ENCODE data around the gene PAX5.

The PAX5 gene

GRCh38 chr9:37011530-37011929 lies 22.5 kb downstream of the PAX5 start:
- no peak for DNase-seq

DNA sequence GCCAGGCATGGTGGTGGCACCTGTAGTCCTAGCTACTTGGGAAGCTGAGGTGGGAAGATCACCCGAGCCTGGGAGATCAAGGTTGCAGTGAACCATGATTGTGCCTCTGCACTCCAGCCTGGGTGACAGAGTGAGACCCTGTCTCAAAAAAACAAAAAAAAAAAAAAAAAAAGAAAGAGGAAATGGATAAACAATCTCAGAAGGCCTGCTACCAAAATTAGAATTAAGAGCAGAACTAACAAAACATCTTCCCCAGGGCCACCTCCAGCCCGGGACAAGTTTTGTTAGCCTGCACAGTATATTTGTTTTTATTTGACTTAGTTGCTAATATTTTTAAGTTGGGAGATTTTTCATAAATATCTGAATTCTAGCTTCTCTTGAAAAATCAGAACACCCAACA lies 23.1 kb downstream of the PAX5 start:
- DNase-seq, result no peak

GRCh38 chr9:37010180-37010579 lies 23.9 kb downstream of the PAX5 start:
- no peak for DNase-seq

DNA sequence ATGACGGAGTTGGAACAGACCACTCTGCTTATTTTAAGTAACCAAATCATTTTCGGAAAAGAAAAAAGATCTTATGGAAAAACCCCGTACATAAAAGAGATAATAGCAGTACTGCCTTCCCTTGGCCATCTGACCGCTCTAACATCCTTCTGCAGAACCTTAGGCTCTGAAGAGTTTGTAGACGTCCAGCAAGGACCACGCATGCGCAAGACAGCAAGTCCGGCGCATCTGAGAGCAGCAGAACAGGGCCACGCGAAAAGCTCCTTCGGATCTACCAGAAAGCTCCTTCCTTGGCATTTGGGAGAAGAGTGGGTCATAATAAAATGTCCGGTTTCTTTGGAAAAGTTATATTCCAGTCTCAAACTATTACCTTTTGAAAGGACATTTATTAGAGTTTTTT lies 26.8 kb downstream of the PAX5 start:
- DNase-seq, result no peak

DNA sequence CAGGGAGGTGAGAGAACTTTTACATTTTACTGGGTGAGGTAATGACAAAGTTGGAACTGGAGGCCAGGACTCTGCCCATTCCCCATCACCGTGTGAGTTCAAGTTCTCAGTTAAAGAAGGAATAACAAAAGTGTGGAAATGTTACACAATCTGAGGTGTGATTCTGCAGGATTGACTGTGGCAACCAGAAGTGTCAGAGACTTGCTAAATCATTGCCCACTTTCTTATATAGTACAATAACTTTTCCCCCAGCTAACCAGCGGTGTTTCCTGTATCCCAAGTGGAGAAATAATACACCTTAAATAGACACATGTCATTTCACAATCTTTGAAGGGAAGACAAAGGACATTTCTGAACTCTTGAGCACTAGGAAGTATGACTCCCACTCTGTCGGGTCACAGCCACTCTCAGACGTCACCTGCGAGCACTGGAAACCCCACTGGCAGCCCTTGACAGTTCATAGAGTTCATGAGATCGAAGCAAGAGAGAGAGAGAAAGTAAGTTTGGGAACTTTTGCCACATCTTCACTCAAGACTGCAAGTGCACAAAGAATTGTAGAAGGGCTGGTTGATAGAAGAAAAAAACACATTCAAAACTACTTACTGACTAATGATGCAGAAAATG lies 28.4 kb downstream of the PAX5 start:
- no peak for DNase-seq

DNA sequence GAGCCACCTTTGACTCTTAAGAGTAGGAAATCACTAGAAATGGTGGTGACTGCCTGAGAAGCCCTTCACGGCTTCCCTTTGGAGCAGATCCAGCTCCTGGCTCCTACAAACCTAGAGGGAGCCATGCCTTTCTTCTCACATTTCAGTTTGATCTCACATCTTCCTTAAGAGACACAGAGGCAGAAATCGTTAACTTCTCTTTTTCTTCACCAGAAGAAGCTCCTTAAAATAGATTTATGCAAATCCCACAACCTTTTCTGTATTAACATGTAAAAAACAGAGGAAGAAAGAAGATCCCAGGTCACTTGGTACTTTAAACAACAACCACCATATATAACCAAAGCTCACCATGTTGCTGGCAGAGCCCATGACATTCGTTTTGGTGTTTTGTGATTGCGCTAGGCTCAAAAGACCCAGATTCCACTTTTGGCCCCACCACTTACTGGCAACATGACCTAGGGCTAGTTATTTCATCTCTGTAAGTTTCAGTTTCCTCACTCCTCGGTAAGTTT lies 29.6 kb downstream of the PAX5 start:
- DNase-seq, result no peak

GRCh38 chr9:37002413-37003217 lies 31.5 kb downstream of the PAX5 start:
- DNase-seq, result no peak

DNA sequence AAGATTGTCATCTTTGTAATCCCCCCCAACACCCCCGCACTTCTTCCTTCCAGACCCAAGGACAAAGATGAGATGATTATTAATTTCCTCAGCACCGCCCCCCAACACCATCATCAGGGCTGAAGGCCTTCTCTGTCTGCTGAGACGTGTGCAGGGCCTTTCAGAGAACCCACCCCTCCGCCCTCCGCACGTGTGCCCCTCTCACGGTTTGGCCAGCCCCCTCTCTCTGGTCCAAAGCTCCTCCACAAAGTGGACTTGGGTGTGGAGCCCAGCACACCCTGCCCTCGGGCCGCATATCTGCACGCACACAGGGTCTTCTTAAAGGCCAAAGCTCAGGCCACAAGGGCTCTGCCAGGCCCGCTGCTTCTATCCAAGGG lies 32.0 kb downstream of the PAX5 start:
- no peak for DNase-seq

DNA sequence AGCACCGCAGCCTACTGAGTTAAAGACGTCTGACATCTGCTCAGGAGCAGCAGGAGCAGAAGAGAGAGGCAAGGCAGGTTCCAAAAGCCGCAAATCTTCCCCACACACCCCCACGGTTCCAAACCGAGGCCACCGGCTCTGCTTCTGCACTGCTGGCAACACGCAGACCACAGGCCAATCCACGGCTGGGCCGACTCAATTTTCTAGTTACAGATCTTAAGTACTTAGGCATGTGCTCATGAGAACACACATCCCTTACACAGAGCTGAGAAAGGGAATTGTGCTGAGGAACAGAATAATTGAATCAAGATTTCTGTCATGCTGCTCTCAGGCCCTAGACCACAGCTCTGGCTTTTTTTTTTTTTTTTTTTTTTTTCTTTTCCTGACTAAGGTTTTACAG lies 32.6 kb downstream of the PAX5 start:
- DNase-seq, result no peak

DNA sequence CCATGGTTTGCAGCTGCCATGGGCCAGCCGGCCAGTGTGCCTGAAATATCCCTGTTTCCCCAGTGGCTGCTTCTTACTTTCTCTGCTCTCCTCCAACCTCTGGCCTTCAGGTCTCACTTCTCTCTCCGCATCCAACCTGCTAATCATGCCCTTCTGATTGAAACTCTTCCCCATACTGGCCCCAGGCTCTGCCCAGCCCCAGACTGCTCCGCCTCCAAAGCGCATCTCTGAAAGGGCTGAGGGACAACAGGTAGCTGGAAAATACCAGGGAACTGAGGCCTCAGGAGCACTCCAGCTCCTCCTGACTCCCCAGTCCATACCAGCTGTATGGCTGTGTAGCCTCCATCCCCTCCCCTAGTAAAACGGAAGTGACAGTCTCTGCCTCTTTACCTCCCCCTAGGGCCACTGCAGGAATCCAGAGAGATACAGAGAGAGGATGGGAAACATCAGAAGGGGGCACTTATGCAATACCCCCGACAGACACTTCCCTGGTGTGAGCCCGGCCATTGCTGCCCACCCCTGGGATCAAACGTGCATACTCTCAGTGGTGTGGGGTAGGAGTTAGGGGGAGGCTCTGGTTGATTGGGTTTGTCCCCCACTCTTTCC lies 34.2 kb downstream of the PAX5 start:
- no peak for DNase-seq

- no peak for DNase-seq
Measured at GRCh38 chr9:36997414-36997813, 36.7 kb downstream of the PAX5 start.

GRCh38 chr9:36996706-36997086 lies 37.4 kb downstream of the PAX5 start:
- no peak for DNase-seq

DNA sequence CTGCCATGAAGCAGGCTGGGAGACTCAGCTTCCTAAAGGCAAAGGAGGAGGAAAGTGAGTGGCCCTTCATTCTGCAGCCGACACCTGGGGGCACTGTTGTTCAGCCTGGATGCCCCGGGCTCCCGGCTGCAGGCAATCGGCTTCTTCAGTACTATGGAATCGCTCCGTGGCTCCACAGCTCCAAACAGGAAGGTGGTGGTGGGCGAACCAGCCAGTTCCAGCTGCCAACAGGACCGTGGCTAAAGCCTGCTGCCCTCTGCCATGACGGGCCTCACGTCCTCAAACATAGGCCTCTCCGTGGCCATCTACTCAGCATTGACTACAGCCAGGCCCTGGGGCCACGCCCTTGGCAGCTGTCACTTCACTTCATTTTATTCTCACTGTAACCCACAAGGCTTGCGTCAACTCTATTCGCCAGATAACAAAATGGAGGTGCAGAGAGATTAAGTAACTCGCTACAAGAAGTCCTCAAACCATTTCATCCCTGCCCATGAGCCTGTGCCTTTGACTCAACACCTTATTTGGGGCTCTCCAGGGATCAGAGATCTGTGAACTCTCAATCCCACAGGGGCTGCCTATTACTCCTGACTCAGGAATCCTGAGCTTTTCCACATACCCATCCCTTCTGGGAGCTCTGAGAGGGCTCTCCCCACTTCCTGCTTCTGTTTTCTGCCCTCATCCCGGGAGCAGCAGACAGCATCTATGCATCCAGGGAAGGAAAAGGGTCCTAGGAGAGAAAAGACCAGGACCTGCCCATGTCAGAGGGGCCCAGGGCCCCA lies 38.0 kb downstream of the PAX5 start:
- no peak for DNase-seq

DNA sequence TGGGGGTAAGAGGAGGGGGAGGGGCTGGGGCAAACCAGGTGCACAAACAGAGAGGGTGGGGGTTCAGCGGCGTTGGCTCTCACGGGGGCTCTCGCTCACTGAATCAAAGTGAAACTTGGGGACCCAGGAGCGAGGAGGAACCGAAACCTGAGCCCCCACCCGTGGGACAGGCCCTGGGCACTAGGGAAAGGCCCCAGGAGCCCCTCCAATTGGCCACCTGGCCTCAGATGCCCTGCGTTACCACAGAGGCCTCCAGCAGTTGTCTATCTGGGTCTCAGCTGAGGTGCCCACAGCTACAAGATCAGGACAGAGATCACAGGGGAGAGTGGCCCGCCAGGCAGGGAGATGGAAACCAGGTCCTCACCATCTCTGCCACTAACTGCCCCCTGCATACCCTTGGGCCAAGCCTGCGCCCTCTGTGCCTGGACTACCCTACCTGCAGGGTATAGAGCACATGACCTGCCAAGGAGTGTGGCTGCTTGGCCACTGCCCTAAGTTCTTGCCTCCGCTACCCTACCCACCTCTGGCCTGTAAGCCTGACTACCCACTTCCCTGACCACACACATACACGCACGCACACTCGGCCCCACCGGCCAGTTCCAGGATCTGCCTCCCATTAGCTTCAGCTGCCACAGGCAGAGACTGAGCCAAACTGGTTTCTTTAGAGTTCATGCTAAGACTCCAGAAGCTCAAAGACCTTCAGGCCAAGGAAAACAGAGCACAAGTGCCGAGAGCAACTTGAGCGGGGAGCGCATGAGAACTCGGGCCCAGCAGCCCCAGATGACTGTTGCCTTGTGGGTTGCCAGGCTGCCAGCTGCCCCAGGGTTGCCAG lies 39.9 kb downstream of the PAX5 start:
- DNase-seq, result no peak

GRCh38 chr9:36992501-36993316 lies 41.4 kb downstream of the PAX5 start:
- no peak for DNase-seq

GRCh38 chr9:36991516-36992134 lies 42.4 kb downstream of the PAX5 start:
- DNase-seq, result no peak

DNA sequence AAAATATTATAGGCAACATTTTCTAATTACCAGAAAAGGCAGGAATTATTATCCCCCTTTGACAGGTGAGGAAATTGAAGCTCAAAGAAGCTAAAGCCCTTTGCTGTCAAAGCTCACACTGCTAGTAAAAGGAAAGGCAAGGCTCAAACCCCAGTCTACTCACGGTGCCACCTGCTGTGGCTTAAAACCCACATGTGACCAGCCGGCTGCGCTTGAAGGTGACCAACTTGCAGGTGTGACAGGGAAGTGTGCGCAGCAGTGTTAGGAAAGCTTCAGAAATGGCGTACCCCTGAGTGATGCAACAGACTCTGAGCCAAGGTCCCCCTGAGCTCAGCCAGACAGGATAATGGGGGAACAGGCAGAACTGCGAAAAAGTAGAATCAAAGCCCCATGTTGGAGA lies 45.2 kb downstream of the PAX5 start:
- DNase-seq, result no peak

DNA sequence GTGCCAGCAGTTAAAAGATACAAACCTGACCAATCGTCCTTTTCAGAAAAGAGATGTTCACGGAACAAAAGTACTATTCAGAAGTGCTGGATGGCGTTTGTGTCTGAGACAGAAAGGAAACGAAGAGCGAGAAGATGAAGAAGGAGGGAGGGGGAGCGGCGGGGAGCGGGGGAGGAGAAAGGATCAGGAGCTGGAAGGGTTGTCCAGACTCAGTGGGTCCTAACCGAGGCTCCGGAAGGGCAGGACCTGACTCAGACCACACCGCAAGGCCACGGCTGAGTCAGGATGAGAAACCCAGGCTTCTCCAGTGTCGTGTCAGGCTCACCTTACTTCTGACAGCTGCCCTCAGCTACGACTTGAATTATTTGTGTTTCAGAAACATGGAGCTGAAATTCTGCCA lies 46.2 kb downstream of the PAX5 start:
- no peak for DNase-seq

DNA sequence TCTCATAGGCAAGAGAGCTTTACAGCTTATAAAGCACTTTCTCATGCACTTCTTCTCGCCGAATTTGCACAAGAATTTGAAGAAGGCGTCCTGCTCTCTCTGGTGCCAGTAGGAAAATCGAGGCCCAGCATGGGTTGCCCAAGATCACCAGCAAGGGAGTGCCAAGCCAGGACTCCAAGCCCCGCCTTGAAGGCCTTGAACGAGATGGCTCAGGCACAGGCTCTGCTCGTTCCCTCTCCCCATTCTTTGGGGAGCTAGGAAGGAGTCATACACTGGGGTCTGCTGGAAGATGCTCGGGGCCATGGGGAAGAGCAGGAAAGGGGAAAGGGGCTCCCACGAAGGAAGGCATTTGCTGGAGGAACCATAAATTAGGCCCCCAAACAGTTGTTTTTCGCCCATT lies 46.7 kb downstream of the PAX5 start:
- no peak for DNase-seq

DNA sequence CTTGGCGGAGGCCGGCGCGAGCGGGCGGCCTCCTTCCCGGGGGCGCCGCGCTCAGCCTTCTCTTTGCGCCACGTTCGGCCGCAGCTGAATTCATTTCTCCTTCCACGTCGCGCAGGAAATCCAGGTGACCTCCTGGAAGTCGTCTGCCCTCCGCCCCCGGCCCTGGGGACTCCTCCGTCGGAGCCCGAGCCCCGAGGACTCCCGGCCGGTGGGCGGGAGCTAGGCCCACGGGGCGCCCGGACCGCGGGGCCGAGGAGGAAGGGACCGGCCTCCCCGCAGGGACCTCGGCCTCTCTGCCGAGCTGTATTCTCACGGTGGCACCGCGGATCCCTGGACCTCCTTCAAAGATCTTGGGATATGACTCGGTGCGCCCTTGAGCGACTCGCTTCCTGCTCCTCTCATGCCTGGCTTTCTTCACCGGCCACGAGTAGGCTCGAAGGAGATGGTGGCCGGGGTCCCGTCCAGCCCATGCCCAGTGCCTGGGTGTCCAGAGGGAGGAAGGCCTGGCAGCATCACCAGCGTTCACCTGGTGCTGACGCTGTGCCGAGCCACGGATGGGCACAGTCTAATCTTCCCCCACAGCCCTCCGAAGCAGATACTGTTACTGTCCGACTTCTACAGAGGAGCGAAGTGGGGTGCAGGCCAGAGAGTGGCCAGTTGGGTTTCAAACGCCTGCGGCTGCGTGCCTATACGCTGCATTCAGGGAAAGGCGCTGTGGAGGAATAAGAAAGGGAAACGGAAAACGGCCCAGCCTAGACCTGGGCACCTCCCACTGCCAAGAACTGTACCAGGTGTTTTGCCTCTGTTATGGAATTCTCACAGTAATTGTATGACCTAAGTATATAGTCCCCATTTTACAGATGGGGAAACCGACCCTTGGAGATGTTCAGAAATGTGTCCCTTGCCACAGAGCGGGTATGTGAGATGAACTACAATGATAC lies 47.3 kb downstream of the PAX5 start:
- no peak for DNase-seq
